GM12864 (cell line): ENCODE data around the gene LIN52.

Experiments used
- DNase-seq: peaks from one replicate; pipeline ENCODE4 v3.0.0-alpha.2; 2011; ENCODE audit warnings: low read depth
- H3K4me3 ChIP-seq: 2 replicates; pipeline ENCODE4 v1.5.1; 2011; ENCODE audit warnings: mild to moderate bottlenecking, low read depth, low read length, control low read depth
- TF ChIP-seq, protein P1 (sequence below): IDR thresholded peaks from 2 replicates; pipeline ENCODE4 v1.5.1; 2011; ENCODE audit warnings: low read depth, mild to moderate bottlenecking, moderate library complexity, low read length, control low read depth, inconsistent platforms; ENCODE audit errors: missing control alignments

LIN52 gene, protein sequence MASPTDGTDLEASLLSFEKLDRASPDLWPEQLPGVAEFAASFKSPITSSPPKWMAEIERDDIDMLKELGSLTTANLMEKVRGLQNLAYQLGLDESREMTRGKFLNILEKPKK

DNA sequence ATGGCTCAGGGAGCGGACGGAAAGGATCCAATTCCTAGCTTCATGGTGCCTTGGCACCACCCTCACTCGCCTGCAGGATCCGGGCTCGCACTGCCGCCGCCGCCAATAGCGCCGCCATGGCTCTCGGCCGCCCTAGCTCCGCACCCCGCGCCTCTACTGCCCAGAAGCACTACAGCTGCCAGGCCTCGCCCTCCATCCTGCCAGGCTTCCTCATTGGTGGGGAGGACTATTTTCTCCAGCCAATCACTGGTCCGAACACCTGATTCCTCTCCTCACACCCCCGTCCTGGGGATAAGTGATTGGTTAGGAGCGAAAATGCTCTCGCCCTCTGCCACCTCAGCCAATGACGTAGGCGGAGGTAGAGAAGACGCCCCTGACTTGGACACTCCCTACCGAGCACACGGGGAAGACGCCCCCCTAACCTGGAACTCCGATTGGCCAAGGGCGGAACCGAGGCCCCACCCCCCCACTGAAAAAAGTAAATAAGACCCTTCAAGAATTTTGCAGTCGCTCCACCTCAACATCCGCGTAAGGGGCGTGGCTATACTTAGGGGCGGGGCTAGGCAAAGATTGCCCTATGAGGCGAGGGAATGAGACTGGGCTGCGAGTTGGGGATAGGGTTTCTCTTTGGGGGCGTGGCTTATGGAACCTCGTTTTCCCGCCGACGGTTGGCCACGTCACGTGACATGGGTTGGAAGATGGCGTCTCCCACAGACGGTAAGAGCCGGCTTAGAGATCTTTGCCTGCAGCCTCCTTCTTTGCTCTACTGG is at the start of gene LIN52, which contains the start of gene ALDH6A1:
TSS of gene LIN52 (plus strand) at position 680 of the 770 bp plus-strand sequence. CDS start at position 699, 19 bp downstream.
TSS of gene ALDH6A1 (minus strand) at position 177 of the 770 bp plus-strand sequence. CDS start at position 118, 59 bp downstream.
- H3K4me3 ChIP-seq: peak within 1 kb of the TSS; percentile 84
- TF ChIP-seq, protein P1, sequence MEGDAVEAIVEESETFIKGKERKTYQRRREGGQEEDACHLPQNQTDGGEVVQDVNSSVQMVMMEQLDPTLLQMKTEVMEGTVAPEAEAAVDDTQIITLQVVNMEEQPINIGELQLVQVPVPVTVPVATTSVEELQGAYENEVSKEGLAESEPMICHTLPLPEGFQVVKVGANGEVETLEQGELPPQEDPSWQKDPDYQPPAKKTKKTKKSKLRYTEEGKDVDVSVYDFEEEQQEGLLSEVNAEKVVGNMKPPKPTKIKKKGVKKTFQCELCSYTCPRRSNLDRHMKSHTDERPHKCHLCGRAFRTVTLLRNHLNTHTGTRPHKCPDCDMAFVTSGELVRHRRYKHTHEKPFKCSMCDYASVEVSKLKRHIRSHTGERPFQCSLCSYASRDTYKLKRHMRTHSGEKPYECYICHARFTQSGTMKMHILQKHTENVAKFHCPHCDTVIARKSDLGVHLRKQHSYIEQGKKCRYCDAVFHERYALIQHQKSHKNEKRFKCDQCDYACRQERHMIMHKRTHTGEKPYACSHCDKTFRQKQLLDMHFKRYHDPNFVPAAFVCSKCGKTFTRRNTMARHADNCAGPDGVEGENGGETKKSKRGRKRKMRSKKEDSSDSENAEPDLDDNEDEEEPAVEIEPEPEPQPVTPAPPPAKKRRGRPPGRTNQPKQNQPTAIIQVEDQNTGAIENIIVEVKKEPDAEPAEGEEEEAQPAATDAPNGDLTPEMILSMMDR: peak; percentile 21
- DNase-seq: peak; percentile 100

DNA sequence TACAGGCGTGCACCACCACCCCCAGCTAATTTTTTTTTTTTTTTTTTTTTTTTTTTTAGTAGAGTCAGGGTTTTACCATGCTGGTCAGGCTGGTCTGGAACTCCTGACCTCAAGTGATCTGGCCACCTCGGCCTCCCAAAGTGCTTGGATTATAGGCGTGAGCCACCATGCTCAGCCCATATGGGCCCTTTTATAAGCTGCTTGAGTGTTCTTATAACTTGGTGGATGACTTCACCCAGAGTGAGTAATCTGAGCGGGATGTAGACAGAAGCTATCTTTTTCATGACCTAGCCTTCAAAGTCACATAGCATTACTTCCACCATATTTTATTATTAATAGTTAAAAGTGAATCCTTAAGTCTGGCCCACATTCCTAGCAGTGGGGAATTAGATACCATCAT is 49.2 kb upstream of the LIN52 start:
- TF ChIP-seq, protein P1: no peak
- no peak for DNase-seq

DNA sequence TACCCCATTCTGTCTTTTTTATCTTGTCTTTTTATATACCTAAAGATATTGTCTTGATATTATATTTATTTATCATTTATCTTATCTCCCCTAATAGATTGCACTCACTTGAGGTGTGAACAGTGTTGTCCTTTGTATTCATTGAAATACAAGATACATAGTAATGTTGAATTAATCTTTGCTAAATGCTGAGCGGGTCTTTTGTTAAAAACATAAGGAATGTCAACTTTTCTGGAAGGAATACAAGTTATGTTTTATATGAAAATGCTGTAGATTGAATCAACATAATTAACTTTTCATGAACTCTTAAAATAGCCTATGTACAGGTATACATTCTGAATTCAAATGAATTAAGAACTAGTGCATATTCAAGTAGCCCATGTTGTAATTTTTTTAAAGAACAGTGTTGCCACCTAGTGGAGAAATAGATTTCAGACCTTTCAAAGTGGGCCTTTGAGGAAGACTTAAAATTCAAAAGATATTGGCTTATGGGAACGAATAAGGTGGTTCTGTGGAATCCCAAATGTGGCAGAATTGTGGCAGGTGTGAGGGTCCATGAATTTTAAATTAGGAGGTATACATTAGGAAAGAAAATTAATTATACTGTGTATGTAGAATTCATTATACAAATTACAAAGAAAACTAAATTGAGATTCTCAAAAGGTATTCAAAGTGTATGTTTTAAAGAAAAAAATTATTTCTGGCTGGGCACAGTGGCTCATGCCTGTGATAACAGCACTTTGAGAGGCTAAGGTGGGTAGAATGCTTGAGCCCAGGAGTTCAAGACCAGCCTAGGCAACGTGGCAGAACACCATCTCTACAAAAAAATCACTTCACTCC is 46.5 kb upstream of the LIN52 start:
- no peak overlapping the region for H3K4me3 ChIP-seq

More for the DNA sequence above, 49.2 kb upstream of the LIN52 start:
- H3K4me3 ChIP-seq: no peak overlapping the region

DNA sequence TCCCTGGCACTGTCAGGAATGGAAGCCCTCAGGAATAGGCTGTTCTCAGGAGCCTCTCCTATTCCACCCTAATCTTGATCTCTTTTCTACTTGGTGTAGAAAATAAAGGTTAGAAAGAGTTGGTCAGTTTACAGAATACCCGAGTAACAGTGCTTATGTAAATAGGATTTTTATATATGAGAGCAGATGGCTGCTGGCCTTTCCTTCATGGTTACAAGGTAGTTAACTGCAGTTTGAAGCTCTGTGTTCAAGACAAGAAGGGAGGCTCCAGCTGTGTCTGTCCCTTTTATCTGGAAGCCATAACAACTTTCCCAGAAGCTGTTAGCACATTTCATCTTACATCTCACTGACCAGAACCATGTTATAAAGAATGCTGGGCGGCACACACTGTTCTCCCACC is 42.5 kb upstream of the LIN52 start:
- H3K4me3 ChIP-seq: no peak overlapping the region
- TF ChIP-seq, protein P1: no peak
- no peak for DNase-seq

More for the DNA sequence above, 46.5 kb upstream of the LIN52 start:
- TF ChIP-seq, protein P1: peak; percentile 42
- DNase-seq: no peak

DNA sequence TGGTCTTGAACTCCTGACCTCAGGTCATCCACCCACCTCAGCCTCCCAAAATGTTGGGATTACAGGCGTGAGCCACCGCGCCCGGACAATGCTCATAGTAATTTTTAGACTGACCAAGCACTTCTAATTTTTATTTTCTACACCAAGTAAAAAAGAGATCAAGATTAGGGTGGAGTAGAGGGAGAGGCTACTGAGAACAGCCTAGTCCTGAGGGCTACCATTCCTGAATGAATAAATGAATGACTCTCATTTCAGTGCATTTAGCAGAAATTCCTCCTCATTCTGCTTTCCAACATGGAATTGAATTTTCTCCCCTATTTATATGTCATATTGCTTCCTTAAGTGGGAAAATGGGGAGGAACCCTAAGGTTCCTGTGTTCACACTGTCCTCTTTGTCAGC is 39.2 kb upstream of the LIN52 start:
- TF ChIP-seq, protein P1: no peak
- DNase-seq: no peak
- no peak overlapping the region for H3K4me3 ChIP-seq

DNA sequence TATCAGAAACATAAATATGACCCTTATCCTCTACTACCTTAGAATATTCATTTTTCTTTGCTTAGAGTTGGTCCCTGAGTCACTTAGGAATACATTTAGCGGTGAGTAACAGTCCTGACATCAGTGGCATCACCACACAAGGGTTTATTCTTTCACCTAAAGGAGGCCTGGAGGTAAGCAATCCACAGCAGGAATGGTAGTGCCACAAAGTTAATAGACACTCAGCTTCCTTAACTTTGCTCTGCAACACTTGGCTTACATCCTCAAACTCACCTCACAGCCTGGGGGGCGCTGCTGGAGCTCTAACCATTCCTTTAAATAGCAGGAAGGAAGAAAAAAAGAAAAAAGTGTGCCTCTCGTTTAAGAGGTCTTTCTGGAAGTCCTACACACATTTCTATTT is 36.5 kb upstream of the LIN52 start:
- no peak for DNase-seq
- no peak overlapping the region for H3K4me3 ChIP-seq
- TF ChIP-seq, protein P1: no peak
